HG02642 (cell line): ENCODE measurements around the gene RENBP.

Source experiments
- ATAC-seq: cut with Tn5 transposase; IDR thresholded peaks from one replicate; pipeline ENCODE4 v1.9.1; 2021; ENCODE audit warnings: mild to moderate bottlenecking; ENCODE audit not compliant: unreplicated experiment, poor library complexity

Gene RENBP

GRCh38 chrX:153922932-153923857, 21.2 kb downstream of the RENBP start:
- no peak for ATAC-seq

- ATAC-seq = no peak
Observed at GRCh38 chrX:153921511-153922446, 22.7 kb downstream of the RENBP start.

GRCh38 chrX:153921070-153921469, 23.4 kb downstream of the RENBP start:
- ATAC-seq = no peak

GRCh38 chrX:153920546-153920945, 23.9 kb downstream of the RENBP start:
- ATAC-seq = no peak

- no peak for ATAC-seq
Observed at GRCh38 chrX:153919281-153919680, 25.2 kb downstream of the RENBP start.

GRCh38 chrX:153917869-153918268, 26.6 kb downstream of the RENBP start:
- ATAC-seq = no peak

- ATAC-seq = no peak
Observed at GRCh38 chrX:153913701-153914100, 30.7 kb downstream of the RENBP start.

- no peak for ATAC-seq
Observed at GRCh38 chrX:153913211-153913610, 31.2 kb downstream of the RENBP start.

- ATAC-seq = no peak
Observed at GRCh38 chrX:153911798-153912197, 32.6 kb downstream of the RENBP start.

GRCh38 chrX:153910446-153910845, 34.0 kb downstream of the RENBP start:
- no peak for ATAC-seq

- ATAC-seq = no peak
Observed at GRCh38 chrX:153909980-153910360, 34.5 kb downstream of the RENBP start.

- no peak for ATAC-seq
Observed at GRCh38 chrX:153909024-153909979, 35.1 kb downstream of the RENBP start.

GRCh38 chrX:153908219-153908860, 36.1 kb downstream of the RENBP start:
- ATAC-seq = no peak

GRCh38 chrX:153907456-153907855, 37.0 kb downstream of the RENBP start:
- ATAC-seq = no peak

- no peak for ATAC-seq
Observed at GRCh38 chrX:153906126-153906917, 38.1 kb downstream of the RENBP start.

- no peak for ATAC-seq
Observed at GRCh38 chrX:153905481-153906095, 38.9 kb downstream of the RENBP start.

- ATAC-seq = no peak
Observed at GRCh38 chrX:153903991-153904957, 40.2 kb downstream of the RENBP start, which contains the start of gene AVPR2. TSS of gene AVPR2 (plus strand) at chrX:153904673. CDS start at chrX:153905146, 473 bp downstream.
